ENCODE data around the gene TRIB2.
A peak's percentile ranks its signal among the peaks of the same experiment; 100 is the strongest.

The TRIB2 gene

DNA sequence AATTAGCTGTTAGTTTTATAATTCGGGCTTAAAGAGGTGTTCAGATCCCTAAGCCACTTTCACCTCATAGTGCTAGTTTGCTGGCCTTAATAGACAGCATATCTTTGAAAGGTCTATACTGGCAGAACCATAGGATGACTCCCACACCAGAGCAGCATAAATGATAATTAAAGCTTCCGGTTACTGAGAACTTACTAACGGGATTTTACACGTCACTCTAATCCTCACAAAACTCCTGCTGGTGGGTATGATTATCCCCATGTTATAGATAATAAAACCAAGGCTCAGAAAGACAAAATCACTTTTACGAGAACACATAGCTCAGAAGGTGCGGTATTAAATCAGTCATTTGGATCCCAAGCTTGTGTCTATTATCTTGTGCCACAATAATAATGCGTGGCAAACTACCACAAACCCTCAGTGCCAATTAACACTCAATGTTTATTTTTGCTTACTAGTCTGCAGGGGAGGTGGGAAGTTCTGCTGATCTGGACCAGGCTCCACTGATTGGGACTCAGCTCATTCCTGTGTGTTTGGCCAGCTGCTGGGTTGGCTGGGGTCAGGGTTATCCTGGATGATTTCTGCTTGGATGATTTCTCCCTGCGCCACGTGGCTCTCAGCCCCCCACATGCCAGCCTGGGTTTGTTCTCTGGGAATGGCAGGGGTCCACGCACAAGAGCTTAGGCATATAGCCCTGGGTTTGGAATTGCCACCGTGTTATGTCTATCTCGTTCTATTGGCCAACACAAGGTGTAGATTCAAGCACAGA is 62.3 kb downstream of the TRIB2 start:
- DNase-seq (ENCODE audit: low spot score): no peak

DNA sequence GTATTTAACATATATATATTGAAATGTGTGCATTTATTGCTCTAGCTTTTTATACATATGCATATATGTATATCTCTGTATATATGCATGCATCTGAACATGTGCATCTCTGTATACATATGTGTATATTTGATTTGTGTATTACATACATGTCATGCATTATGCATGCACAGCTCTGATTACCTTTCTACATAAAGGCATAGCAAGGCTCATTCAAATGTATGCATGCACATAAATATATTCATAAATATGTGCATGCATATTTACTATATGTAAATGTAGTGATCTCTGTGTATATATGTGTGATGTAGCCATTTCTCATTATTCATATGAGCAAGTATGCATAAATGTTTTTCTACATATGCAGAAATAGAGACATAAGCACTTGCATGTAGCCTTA is 64.6 kb downstream of the TRIB2 start:
- no peak for DNase-seq (ENCODE audit: low spot score)

DNA sequence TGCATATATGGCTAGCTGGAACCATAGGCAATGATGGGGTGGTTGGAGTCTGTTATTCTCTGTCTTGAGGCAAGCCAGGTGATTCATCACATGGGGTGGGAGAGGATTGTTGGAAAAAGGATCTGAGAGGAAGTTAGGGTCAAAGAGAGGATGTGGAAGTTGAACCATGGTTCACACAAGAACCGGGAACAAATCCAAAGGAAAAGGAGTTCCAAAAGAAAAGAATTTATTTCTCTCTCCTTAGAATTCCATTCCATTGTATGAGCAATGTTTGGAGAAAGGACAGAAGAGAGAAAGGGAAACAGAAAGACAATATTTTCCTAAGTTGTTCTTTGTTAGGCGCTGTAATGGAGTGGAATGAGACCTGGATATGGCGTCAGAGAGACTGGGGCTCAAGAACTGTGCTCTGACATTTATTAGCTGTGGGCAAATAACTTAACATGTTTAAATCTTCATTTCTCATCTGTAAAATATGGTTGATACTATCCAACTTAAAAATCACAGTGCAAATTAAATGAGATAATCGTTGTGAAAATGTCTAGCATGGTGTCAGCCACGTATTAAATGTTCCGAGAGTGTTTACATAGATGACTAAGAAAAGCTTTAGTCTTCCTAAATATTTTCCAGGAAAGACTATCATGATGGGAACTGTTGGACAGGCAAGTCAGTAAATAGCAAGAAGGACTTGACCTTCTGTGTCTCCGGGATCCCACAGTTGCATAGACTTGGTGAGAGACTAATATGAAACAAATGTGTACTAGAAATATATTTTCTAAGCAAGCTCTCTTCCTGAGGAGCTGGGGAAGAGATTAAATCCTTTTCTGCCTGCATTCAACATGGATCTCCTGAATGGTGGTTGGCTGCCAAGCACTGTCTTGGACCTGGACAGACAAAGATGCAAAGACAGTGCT is 71.4 kb downstream of the TRIB2 start:
- DNase-seq (ENCODE audit: low spot score): peak; percentile 75

DNA sequence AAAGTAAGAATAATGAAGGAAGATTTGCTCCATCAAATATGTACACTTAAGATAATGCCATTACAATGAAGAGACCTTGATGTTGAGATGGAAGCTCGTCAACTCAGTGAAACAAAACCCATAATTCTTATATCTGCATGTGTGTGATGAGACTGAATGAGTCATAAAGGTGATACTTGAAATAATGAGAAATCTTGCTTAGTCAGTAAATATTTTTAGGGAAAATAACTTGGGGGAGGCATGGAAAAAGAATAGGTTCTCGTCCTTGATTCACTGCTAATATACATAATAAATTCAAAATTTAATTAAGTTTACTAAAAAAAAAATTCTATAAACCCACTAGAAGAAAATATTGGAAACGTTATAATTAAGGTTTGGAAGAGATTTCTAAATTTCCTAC is 75.2 kb downstream of the TRIB2 start:
- no peak for DNase-seq (ENCODE audit: low spot score)

Data from GM03348 (cell line).